GM21825 (cell line): Measurements from ENCODE around the gene OR6K2.
"Not testable (repeated sequence)": the region's sequence is repeated elsewhere in the genome, so short reads cannot be mapped to it uniquely, and the experiment has no call there.

Experiments used
- ATAC-seq: cut with Tn5 transposase; IDR thresholded peaks from one replicate; pipeline ENCODE4 v1.9.1; 2021; ENCODE audit warnings: mild to moderate bottlenecking, moderate library complexity; ENCODE audit not compliant: unreplicated experiment

OR6K2 gene

DNA sequence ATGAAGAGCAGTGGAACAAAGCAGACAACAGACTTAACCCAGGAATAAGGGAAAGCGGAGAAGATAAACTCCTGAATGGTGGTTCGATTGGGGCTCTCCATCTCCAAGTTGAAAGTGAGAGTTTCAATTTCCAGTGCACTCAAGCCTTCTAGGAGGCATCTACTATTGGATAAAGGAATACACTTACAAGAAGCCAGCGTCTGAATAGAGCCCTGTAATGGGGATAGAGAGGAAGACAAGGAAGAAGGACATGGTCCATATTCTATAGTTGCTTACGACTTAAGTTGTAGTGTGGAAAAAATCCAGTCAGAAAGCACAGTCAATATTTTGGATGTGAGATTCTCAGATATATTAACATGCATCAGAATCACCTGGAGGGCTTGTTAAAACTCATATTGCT is at the start of gene OR6K2:
OR6K2 (minus strand) TSS at position 101 of the 400 bp plus-strand sequence; CDS start at position 101, 0 bp downstream.
- ATAC-seq: no peak

DNA sequence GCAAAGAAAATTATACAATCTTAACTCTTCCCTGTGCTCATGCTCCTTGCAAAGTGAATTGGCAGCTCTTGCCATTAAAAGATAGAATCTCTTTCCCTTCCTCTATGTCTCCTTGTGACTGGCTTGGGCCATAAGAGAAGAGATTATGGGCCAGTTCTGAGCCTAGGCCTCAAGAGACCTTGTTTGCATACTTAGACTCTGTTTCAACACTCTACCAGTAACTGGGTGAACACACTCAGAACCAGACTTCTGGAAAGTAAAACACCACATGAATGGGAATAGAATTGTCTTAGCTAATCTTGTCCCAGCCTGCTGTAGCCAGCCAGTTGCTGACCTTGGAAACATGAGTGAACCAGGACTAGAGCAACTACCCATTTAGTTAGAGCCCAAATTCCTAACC is 35.4 kb upstream of the OR6K2 start:
- no peak for ATAC-seq

DNA sequence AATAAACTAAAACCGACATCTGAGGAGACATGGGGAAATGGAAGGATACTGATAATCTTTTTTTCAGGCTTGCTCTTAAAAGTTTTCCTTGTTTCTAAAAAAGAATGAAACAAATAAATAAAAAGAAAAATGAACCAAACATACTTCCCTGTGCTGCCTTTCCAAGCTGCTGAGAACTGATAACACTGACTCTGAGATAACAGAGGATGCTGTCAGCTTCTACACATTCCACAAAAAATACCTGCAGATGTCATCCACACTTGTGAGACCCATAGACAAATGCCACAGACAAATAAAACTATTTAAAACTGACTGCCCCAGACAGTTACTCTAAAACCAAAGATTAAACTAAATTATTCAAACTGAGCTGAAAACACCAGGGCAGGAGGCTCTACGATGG is 32.1 kb upstream of the OR6K2 start:
- ATAC-seq: no peak

- ATAC-seq: no peak
Measured at GRCh38 chr1:158731707-158732106, 31.3 kb upstream of the OR6K2 start.

DNA sequence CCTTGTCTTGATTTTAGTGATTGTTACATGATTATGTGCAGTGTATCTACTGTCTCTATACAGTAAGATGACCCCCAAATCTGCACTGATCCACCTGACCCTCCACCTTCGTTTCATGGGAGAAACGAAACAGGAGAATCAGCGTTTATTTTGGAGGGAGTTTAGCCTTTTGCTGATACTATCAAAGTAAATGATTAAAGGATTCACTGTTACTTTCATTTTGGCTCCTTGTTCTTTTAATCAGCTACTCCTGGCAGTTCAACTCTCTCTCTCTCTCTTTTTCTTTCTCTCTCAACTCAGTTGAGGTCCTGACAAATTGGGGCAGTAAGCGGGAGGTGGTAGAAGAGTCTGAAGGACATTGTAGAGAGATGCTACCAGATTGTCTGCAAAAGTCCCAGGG is 30.0 kb upstream of the OR6K2 start:
- ATAC-seq: no peak

DNA sequence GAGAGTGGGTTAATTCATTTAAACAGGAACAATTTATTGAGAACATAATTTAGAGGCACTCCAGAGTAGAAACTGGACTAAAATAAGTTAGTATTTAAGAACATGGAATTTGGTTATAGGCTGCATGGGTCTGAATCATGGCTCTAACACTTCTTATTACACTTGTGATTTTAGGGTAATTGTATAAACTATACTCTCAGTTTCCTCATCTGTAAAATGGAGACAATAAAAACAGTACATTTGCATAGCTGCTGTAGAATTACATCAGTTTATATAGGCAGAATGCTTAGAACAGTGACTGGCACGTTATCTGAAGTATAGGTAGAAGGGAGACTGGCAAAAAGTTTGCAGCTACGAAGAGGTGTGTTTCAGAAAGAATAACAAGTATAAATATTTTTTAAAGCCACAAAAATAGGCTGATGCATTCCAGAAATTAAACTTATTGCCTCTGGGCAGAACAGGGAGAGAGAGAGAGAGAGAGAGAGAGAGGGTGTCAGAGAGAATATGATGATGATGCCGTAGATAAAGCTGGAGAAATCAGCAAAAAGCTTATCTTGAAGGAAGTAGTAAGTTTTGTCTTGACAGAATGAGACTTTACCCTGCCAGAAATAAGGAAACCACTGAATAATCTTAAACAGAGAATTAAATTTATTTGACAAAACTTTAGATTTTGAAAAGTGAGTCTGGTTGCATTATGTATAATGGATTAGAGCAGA is 28.2 kb upstream of the OR6K2 start:
- no peak for ATAC-seq

DNA sequence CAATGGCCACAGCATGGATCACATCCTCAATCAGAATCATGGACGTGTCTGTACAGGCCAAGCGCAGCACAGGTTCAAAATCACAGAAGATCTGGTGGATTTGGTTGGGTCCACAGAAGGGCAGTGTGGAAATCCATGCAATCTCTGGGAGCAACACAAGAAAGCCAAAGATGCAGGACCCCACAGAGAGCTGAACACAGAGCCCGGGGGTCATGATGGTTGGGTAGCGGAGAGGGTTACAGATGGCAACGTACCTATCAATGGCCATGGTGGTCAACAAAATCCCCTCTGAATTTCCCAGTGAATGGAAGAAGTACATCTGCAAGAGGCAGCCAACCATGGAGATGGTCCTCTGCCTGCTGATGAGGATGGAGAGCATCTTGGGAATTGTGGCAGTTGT is 24.0 kb upstream of the OR6K2 start:
- ATAC-seq: no peak

DNA sequence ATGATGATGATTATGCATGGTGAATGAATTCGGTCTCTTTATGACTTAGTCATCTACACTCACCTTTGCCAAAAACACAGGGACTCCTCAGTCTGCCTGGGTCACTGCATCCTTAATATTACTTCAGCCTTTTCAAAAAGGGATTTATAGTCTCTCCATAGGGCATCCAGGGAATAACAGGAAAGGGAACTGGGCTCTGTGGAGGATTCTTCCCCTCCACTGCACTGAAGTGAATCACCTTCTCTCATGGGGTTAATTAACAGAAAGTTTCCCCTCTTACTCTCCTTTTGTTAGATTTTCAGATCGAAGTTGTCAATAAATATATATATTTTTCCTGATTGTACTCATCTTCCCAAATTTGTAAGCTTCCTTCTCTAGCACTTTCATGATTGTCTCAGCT is 20.2 kb upstream of the OR6K2 start, which contains the start of gene OR6K3:
OR6K3 (minus strand) TSS at position 101 of the 400 bp plus-strand sequence. CDS start 2,605 bp downstream, outside the sequence.
- ATAC-seq: no peak

DNA sequence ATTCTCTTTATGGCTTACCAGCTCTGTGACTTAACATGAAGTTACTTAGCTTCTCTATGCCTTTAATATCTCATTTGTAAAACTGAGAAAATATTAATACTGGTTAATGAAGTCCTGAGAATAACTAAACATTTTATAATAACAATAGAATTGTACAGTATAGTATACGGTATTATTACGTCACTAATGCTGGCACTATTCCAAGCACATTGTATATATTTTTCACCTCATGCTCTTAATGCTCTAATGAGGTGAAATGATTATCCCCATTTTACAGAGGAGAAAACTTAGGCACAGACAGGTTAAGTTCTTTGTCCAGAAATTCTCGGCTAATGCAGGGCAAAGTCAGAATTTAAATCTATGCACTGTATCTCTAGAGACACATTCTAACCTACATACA is 19.2 kb upstream of the OR6K2 start:
- no peak for ATAC-seq

DNA sequence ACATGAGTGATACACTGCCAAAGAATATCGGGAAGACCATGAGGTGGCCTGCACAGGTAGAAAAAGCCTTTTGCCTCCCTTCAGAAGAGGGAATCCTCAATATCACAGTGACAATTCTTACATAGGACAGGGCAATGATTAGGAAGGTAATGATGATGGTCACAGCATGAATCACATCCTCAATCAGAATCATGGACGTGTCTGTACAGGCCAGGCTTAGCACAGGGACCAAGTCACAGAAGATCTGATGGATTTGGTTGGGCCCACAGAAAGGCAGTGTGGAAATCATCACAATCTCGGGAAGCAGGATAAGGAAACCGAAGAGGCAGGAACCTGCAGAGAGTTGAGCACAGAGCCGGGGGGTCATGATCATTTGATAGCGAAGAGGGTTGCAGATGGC is 16.9 kb upstream of the OR6K2 start:
- ATAC-seq: no peak

DNA sequence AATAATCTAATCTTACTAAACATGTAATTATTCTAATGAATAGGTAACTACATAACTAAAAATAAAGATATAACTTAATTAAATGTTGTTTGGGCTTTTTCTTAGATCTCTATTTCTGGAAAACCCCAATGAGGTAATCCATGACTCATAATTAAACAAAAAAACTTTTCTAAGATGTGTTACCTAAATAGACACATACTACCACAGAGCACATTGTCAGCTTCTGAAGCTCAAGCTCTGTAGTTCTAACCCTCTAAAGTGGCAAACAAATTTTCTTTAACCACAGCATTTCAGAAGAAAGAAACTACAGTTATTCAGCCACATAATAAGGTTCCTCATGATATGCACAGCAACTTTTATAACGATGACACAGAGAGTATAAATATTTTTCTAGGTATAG is 15.9 kb upstream of the OR6K2 start:
- no peak for ATAC-seq

DNA sequence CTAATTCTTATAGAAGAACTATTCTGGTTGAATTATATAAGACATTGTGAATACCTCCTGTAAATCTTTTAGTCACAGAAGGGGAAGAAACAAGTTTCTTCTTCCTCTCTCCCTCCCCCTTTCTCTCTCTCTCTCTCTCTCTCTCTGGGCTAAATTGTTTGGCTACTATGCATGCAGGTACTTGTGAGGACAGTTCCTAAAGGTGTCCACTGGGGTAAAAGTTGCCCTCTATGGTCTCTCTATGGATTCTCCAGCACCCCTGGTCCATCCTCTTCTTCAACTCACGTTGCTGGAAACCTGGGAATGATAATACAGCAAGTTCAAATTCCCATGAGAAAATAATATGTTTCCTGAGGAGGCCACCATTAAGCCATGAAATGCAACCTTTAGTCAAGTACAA is 14.3 kb upstream of the OR6K2 start:
- ATAC-seq: no peak

DNA sequence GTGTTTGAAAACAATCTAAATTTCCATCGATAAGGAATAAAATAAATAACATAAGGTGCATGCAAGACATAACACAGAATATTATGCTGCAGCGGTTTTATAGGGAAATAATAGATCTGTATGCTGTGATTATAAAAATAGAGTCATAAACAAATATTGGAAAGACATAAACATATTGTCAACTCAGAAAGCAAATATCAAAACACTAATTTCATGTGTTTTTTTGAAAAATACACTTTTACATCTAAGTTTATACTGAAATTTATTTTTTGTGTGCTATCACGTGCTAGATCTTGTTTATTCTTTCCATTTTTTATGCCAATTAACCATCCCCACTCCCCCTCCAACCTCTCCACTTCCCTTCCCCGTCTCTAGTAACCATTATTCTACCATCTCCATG is 10.6 kb upstream of the OR6K2 start:
- ATAC-seq: no peak

GRCh38 chr1:158706096-158706495 is 5.6 kb upstream of the OR6K2 start:
- no peak for ATAC-seq

- ATAC-seq: no peak
Measured at GRCh38 chr1:158694596-158694995, 5.9 kb downstream of the OR6K2 start.

- no peak for ATAC-seq
Measured at GRCh38 chr1:158692356-158692755, 8.1 kb downstream of the OR6K2 start.

GRCh38 chr1:158691907-158692306 is 8.5 kb downstream of the OR6K2 start:
- ATAC-seq: no peak

DNA sequence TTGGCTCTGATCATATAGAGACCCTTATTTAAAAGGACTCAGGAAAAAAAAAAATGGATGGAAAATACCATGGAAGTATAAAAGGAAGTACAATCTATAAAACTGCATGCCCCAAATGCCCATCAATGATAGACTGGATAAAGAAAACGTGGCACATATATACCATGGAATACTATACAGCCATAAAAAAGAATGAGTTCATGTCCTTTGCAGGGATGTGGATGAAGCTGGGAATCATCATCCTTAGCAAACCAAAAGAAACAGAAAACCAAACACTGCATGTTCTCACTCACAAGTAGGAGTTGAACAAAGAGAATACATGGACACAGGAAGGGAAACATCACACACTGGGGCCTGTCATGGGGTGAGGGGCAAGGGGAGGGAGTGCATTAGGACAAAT is 9.3 kb downstream of the OR6K2 start:
- ATAC-seq: not testable (repeated sequence)

- ATAC-seq: no peak
Measured at GRCh38 chr1:158689875-158690274, 10.6 kb downstream of the OR6K2 start.

- ATAC-seq: no peak
Measured at GRCh38 chr1:158689110-158689509, 11.3 kb downstream of the OR6K2 start.

GRCh38 chr1:158688343-158688742 is 12.1 kb downstream of the OR6K2 start:
- not testable (repeated sequence) for ATAC-seq

- ATAC-seq: no peak
Measured at GRCh38 chr1:158687037-158687436, 13.4 kb downstream of the OR6K2 start.
